ENCODE results near the gene UBAC1.
A peak's percentile ranks its signal among the peaks of the same experiment; 100 is the strongest.
"Not testable (repeated sequence)": the region's sequence is repeated elsewhere in the genome, so short reads cannot be mapped to it uniquely, and the experiment has no call there.

The UBAC1 gene

DNA sequence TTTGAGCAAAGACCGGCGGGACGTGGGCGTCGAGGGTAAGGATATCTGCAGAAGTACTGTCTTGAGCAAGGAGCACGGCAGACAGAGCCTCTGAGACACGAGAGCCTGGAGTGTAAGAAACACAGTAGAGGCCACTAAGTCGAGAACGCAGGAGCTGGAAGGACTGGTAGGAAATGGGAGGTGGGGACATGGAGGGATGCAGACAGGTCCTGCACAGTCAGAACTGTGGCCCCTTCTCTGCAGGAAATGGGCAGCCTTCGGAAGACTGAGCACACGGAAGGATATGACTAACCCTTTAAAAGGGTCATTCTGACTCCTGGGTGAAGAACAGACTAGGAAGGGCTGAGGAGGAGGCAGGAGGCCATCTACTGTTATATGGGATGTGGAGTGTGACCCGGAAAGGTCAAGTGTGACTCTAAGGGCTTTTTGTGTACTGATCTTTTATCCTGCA, 52.4 kb downstream of the UBAC1 start:
- DNase-seq, result no peak
- in situ Hi-C loops (cut with MboI; ENCODE audit: low pct_unique_long_range_greater_than_20kb, low sequenced_read_pairs), result no loop called here

DNA sequence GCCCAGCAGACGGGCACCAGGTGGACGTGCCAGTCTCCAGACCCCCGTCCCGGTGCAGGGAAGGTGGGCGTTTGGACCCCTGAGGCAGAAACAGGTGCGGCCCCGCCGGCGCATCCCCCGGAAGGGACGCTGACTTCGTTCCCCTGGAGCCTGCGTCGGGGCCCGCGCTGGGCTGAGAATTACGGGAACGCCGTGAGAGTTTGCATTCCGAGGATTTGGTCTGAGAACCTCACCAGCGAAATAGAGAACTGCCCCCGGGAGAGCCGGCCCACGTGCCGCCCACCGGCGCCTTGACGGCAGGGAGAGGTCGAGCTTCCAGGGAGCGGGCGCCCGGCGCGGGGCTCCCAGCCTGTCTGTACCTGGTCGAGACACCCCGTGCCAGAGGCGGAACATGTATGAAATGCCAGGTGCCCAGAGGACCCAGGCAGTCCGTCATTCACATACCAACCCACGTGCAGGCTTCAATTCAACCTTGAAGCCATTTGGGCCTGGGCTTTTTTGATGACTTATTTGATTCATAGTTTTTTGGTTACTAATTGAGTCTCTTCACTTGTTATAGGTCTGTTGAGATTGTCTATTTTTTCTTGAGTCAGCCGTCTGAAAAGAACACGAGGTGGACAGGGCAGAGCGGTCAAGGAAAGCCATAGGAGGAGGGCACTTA, 53.0 kb downstream of the UBAC1 start:
- in situ Hi-C loops (cut with MboI; ENCODE audit: low pct_unique_long_range_greater_than_20kb, low sequenced_read_pairs), result no loop called here
- DNase-seq, result no peak

DNA sequence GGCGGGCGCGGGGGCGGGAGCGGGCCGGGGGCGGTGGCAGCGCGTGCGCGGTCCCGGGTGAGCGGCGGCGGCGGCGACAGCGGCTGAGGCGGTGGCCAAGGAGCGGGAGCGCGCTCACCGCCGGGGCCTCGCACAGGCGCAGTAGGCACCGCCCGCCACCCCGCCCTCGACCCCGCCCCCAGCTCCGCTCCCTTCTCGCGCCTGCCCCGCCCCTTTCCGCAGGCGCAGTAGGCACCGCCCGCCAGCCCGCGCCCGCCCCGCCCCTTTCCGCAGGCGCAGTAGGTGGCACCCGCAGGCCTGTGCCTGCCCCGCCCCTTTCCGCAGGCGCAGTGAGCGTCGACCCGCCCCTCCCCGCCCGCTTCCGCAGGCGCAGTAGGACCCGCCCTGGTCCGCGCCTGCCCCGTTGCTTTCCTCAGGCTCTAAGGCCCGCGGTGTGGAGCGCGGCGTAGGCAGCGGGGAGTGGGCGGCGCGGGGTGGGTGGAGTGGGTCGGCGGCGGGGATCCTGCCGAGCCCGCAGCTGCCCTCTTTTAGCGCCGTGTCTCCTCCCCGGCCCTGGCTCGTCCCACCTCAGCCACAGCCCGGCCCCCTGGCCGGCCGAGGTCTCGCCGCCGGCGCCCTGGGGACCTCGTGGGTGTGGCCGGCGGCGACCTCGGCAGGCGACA, 53.6 kb downstream of the UBAC1 start, which contains the start of gene CAMSAP1:
Gene CAMSAP1, minus strand, starts transcription at position 116 of the 662 bp plus-strand sequence. CDS start 387 bp downstream, outside the sequence.
- peak; percentile 77 for DNase-seq
- in situ Hi-C loops (cut with MboI; ENCODE audit: low pct_unique_long_range_greater_than_20kb, low sequenced_read_pairs), result no loop called here

DNA sequence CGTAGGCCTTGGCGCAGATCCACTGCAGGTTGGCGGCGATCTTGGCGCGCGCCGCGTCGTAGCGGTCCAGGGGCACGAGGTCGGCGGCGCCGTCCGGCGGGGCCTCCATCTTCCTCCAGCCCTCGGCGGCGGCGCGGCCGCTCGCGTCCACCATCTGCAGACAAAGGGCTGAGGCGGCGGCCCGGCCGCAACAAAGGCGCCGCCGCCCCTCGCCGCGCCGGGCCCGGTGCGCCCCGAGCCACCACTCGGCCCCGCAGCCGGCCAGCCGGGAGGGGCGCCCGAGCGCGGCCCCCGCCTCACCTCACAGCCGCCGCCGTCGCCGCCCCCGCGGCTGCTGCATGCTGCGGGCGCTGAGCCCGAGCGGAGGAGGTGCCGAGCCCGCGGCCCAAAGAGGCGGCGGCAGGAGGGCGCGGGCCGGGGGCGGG, 54.2 kb downstream of the UBAC1 start:
- in situ Hi-C loops (cut with MboI; ENCODE audit: low pct_unique_long_range_greater_than_20kb, low sequenced_read_pairs), result no loop called here

DNA sequence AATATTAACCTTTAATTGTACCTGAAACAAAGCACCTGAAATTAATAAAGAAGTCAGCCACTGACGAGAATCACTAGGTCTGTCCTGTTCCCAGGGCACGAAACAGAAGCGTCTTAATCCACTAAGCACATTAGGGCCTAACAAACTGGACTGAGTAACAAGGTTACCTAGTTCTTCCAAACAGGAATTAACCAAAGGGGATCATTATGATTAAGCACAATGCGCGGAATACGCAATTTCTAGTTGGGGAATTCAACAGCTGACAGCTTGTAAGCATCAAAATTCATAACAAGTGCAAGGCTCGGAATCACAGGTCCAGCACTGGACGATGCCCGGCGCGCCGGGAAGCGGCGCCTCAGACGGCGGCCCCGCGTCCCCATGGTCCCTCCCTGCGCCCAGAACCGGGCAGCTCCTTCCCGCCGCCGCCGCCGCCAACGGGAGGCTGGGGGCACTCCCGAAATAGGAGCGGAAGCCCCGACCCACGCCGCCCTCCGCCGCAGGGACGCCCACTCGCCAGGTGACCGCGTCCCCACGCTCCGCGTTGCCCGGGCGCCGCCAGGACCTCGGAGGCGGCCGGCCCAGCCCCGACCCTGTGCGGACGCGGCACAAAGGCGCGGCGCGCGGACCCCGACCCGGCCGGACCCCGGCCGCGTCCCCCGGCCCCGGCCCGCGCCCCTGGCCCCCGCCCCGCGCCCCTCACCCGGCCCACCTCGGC, 54.7 kb downstream of the UBAC1 start:
- no peak for DNase-seq
- in situ Hi-C loops (cut with MboI; ENCODE audit: low pct_unique_long_range_greater_than_20kb, low sequenced_read_pairs), result no loop called here

More for the DNA sequence above, 54.2 kb downstream of the UBAC1 start:
- DNase-seq, result no peak

DNA sequence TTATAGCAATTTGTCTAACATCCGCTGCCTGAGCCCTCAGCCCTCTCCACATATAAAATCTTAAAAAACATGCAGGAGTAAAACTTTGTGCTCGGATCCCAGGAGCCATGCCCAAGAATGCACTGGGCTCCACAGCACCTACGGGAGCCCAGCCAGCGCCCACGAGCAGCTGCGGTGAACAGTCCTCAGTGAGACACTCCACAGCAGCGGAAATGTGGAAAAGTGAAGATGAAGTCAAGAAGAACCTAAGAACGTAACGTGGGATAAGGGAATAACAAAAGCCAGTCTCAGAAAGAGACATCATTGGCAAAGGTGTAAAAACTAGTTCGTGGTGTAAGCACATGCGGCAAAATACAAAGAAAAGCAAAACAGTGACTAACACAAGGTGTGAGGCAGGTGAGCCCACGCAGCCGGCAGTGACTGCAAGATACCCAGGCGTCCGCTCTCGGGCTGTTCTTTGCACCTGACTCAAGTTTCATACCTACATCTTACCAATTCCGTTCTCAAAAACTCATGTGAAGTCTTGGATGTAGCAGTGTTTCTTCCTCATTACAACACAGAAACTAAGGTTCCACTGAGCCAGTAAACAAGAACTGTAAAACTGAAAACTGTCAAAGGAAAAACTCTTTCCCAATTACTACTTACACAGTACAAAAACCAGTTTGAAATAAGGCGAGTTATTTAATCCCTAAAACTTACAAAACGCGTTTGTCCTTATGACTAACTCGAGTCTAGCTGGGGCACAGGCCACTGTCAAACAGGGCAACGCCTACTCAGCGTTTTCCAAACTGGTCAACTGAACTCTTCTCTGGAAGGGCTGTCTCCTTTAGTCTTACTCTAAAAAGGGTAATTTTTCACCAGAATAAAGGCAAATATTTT, 55.6 kb downstream of the UBAC1 start:
- DNase-seq, result no peak
- in situ Hi-C loops (cut with MboI; ENCODE audit: low pct_unique_long_range_greater_than_20kb, low sequenced_read_pairs), result no loop called here

DNA sequence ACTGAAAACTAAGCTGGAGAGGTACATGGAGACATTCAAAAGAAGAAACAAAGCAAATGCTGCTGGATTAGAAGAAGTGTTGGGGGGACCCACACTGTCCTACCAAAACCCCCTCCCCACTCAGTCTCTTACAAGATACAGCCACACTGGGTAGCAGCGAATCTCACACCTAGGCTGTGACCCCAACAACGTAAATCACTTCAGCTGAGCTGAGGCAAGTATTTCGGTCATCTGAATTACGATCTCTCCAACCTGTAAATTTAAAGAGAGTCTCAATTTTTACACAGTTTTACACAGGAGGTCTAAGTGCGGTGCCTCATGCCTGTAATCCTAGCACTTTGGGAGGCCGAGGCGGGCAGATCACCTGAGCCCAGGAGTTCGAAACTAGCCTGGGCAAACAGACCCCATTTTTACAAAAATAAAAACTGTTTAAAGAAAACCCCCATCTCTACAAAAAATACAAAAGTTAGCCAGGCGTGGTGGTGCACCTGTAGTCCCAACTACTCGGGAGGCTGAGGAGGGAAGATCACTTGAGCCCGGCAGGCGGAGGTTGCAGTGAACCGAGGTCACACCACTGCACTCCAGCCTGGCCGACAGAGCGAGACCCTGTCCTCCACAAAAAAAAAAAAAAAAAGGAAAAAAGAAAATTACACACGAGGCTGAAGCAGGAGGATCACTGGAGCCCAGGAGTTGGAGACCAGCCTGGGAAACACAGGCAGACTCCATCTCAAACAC, 57.2 kb downstream of the UBAC1 start:
- DNase-seq, result no peak
- in situ Hi-C loops (cut with MboI; ENCODE audit: low pct_unique_long_range_greater_than_20kb, low sequenced_read_pairs), result no loop called here

DNA sequence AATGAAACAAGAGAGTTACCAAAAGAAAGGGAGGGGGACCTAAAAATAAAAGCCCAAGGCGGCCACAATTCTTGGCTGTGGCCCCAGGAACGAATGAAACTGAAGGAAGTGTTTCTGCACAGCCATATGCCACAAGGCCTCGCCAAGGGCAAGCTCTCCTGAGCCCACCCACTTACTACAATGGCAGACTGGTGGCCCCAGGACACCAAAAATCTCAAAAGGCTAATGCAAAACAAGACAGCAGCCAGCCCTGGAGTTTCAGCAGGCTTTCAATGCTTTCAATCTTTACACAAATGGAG, 57.9 kb downstream of the UBAC1 start:
- DNase-seq, result no peak
- in situ Hi-C loops (cut with MboI; ENCODE audit: low pct_unique_long_range_greater_than_20kb, low sequenced_read_pairs), result no loop called here

DNA sequence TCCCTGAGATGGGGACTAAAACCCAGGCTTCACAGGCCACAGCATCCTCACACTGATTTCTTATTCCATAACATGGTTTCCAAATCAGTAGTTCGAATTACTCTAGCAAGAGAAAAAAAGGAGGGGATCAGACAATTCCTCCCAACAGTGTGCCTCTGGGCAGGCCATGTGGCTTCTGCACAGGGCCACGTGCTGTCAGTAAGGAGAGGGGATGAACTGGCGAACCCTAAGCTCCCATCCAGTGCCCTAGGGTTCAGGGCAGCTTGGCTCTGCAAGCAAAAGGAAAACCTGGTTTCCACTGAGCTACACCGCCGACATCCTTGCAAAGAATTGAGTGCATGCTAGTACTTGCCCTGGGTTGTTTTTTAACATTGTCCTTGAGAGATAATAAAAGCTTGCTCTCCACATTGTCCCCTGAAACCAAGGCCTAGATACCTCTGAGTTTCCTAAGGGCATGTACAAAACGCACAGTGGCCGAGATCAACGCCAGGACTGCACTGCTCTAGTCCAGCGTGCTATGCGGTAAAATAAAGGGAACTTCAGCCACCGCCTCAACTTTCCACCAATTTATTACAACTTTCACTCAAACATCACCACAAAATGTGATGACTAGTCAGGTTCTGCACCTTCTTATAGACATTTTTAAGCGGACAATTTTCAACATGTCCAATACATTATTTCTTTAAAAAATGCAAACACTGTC, 58.4 kb downstream of the UBAC1 start:
- DNase-seq, result no peak
- in situ Hi-C loops (cut with MboI; ENCODE audit: low pct_unique_long_range_greater_than_20kb, low sequenced_read_pairs), result no loop called here

DNA sequence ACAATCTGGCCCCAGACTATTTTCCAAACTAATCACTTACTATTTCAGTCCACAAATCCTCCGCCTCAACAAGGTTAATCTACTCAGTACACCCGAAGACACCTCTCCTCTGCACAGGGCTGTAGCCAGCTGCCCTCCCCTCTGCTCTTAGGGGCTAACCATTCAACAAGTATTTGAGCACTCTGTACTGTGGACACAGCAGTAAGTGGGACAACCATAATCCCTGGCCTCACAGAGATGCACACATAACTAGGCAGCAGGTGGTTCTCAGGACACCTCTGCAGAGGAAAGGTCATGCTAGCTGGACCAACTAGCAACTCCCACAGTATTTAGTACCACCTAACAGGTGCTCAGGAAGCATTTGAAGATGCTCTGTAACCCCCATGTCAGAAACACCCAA, 59.3 kb downstream of the UBAC1 start:
- DNase-seq, result no peak
- in situ Hi-C loops (cut with MboI; ENCODE audit: low pct_unique_long_range_greater_than_20kb, low sequenced_read_pairs), result no loop called here

DNA sequence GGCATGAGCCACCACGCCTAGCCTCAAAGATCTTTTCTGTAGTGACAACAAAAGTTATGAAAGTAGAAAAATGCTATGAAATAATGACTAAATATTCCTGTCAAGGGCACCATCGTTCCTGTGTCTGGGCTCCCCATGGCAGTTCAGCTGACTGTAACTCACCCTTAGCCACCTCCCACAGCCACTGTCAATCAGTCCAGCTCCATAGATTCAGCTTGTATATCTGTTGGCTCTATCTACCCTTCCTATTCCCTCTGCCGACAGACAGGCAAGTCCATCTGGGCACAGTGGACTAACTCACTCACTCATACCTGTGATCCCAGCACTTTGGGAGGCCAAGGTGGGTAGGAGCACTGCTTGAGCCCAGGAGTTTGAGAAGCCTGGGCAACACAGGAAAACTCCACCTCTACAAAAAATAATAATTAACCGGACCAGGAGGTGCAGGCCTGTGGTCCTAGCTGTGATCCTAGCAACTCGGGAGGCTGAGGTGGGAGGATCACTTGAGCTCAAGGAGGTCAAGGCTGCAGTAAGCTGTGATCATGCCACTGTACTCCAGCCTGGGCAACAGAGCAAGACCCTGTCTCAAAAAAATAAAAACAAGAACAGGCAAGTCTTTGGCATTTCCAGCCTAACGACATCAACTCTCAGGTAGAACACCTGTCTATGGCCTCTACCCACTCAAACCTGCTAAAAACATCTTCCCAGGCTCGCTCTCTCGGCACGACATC, 60.0 kb downstream of the UBAC1 start:
- DNase-seq, result no peak
- in situ Hi-C loops (cut with MboI; ENCODE audit: low pct_unique_long_range_greater_than_20kb, low sequenced_read_pairs), result no loop called here

DNA sequence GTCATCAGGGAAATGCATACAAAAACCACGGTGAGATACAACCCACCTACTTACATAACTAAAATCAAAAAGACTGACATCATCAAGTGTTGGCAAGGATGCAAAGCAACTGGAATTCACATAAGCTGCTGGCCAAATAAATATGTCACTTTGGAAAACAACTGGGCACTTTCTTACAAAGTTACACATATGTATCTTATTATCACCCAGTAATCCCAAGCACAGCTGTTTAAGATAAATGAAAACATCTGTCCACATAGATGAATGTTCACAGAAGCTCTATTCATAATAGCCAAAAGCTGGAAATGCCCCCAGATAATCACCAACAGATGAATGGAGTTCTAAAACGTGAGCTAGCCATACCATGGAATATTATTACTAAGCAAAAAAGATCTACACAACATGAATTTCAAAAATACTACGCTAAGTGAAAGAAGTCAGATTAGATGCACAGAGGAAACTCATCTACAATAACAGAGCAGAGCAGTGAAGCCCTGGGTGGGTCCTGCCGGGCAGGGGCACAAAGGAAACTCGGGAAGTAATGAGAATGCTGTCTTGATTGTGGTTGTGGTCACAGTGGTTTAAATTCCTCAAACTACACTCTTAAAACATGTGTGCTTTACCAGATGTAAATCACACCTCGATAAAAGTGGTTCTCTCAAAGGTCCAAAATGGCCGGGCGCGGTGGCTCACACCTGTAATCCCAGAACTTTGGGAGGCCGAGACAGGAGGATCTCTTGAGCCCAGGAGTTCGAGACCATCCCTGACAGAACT, 62.4 kb downstream of the UBAC1 start:
- in situ Hi-C loops (cut with MboI; ENCODE audit: low pct_unique_long_range_greater_than_20kb, low sequenced_read_pairs), result no loop called here
- DNase-seq, result peak; percentile 52

DNA sequence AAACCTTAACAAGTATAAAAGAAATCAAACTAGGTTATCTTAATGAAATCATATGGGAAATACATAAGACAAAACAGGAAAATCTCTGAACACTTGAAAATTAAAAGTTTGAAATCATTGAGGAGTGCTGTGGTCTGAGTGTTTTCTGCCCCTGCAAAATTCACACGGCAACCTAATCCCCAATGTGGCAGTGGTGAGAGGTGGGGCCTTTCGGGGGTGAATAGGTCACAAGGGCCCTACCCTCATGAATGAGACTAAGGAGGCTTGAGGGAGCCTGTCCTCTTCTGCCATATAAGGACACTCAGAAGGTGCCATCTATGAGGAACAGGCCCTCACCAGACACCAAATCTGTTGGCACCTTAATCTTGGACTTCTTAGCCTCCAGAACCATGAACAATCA, 64.5 kb downstream of the UBAC1 start:
- DNase-seq, result no peak
- in situ Hi-C loops (cut with MboI; ENCODE audit: low pct_unique_long_range_greater_than_20kb, low sequenced_read_pairs), result no loop called here

DNA sequence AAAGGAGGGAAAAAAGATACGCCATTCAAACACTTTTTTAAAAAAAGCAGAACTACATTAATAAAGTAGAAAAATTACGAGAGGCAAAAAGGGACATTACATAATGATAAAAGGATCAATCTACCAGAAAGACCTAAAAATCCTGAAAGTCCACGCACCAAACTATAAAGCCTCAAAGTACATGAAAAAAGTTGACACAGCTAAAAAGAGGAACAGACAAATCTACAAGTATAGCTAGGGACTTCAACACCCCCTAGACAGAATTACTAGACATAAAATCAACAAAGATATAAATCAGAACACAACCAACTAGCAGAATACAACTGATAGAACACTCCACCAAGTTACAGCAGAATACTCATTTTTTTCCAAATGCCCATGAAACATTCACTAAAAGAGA, 65.0 kb downstream of the UBAC1 start:
- DNase-seq, result no peak
- in situ Hi-C loops (cut with MboI; ENCODE audit: low pct_unique_long_range_greater_than_20kb, low sequenced_read_pairs), result no loop called here

DNA sequence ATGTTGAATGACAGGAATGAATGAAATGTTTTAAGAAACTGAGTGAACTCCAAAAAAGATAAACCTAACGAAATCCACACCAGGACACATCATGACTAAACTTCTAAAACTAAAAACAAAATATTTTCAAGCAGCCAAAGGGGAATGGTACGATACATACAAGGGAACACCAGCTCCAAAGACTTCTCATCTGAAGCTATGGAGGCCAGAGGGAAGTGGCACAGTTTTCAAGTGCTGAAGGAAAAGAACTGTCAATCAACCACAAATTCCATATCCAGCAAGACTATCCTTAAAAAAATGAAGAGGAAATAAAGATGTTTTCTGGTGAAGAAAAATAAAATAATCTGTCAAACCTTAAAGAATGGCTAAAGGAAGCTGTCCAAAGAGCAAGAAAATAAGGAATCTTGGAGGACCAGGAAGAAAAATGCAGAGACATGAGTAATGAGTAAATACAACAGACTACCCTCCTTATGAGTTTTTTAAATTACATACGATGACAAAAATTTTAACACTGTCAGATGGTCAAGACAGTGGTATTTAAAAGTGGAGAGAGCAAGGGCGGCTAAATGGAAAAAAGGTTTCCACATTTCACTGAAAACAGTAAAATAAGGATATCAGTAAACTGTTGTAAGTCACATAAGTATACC, 65.8 kb downstream of the UBAC1 start:
- no peak for DNase-seq
- in situ Hi-C loops (cut with MboI; ENCODE audit: low pct_unique_long_range_greater_than_20kb, low sequenced_read_pairs), result no loop called here

DNA sequence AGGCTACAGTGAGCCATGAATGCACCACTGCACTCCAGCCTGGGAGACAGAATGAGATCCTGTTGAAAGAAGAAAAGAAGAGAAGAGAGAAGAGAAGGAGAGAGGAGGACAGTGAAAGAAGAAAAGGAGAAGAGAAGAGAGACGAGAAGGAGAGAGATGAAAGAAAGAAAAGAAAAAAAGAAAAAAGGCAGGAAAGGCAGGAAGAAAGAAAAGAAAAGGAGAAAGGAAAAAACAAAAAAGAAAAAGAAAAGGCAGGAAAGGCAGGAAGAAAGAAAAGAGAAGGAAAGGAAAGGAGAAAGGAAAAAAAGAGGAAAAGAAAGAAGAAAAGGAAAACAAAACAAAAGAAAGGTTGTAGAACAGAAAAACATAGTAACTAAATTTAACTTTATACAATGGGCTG, 68.1 kb downstream of the UBAC1 start:
- no peak for DNase-seq
- in situ Hi-C loops (cut with MboI; ENCODE audit: low pct_unique_long_range_greater_than_20kb, low sequenced_read_pairs), result no loop called here

DNA sequence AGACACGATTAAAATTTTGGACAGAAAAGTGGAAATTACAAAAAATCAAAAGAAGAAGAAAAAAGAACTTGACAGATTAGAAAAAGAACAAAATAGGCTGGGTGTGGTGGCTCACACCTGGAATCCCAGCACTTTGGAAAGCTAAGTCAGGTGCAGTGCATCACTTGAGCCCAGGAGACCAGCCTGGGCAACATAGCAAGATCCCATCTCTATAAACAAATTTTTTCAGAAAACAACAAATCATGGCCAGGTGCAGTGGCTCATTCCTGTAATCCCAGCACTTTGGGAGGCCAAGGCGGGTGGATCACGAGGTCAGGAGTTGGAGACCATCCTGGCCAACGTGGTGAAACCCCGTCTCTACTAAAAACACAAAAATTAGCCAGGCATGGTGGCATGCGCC, 68.8 kb downstream of the UBAC1 start:
- DNase-seq; in situ Hi-C loops (cut with MboI; ENCODE audit: low pct_unique_long_range_greater_than_20kb, low sequenced_read_pairs): not testable (repeated sequence)

Data from KBM-7 (cell line).